Heart left ventricle (tissue), 16 donors: ENCODE results near the gene PIF1. TPM values are rescaled to one million over a fixed set of nuclear protein-coding genes. Genes with fewer than 3 reads are reported as not detected.

Source experiments
- ATAC-seq, 4 donors: fragments of 200-7000 bp; cut with Tn5 transposase; one replicate each; pipeline ENCODE4 v1.9.1; 2020 to 2022; ENCODE audit warnings: moderate library complexity in 4 of 4, mild to moderate bottlenecking in 3 of 4, moderate number of reproducible peaks in 1 of 4
- DNase-seq, 5 donors: peaks; one replicate each; pipeline ENCODE4 v3.0.0-alpha.2; 2020
- H3K27ac ChIP-seq, 12 donors: fragments of 200-600 bp; sonication (generic) in 4 of 12; one replicate each; pipeline versions ENCODE4 v1.5.0 to v1.8.0; 2016 to 2022; ENCODE audit warnings: mild to moderate bottlenecking in 2 of 12
- H3K27me3 ChIP-seq, 9 donors: fragments of 200-600 bp; sonication (generic) in 2 of 9; one replicate each; pipeline versions ENCODE4 v1.5.1 to v1.8.0; 2016 to 2022; ENCODE audit warnings: mild to moderate bottlenecking in 3 of 9
- H3K36me3 ChIP-seq, 9 donors: fragments of 200-600 bp; sonication (generic) in 2 of 9; one replicate each; pipeline versions ENCODE4 v1.5.0 to v1.8.0; 2018 to 2022; ENCODE audit warnings: mild to moderate bottlenecking in 2 of 9
- H3K4me1 ChIP-seq, 12 donors: fragments of 200-600 bp; sonication (generic) in 4 of 12; one replicate each; pipeline versions ENCODE4 v1.5.0 to v1.8.0; 2016 to 2022; ENCODE audit warnings: mild to moderate bottlenecking in 3 of 12
- H3K4me3 ChIP-seq, 12 donors: fragments of 200-600 bp; sonication (generic) in 4 of 12; one replicate each; pipeline versions ENCODE4 v1.5.0 to v1.8.0; 2017 to 2022; ENCODE audit warnings: mild to moderate bottlenecking in 9 of 12, moderate library complexity in 4 of 12
- H3K9me3 ChIP-seq, 12 donors: fragments of 200-600 bp; sonication (generic) in 4 of 12; one replicate each; pipeline versions ENCODE4 v1.5.0 to v1.8.0; 2016 to 2022; ENCODE audit warnings: mild to moderate bottlenecking in 1 of 12
- CTCF ChIP-seq, 12 donors: fragments of 200-600 bp; sonication (generic) in 4 of 12; IDR thresholded peaks; one replicate each; pipeline versions ENCODE4 v1.5.0 to v1.8.0; 2018 to 2022; ENCODE audit warnings: antibody characterized with exemption in 12 of 12, mild to moderate bottlenecking in 5 of 12
- POLR2A ChIP-seq, 2 donors: fragments of 450-650 bp; IDR thresholded peaks; one replicate each; pipeline ENCODE4 v1.6.1; 2017; ENCODE audit warnings: antibody characterized with exemption in 2 of 2, mild to moderate bottlenecking in 2 of 2, moderate library complexity in 2 of 2
- WGBS, 4 donors: extraction: QIAGEN DNeasy Blood & Tissue Kit in 2 of 4; methylation state at CpG; one replicate each; pipeline versions ENCODE4 v1.1.5 to v1.1.7; 2013 to 2018; 5-methylcytosine and 5-hydroxymethylcytosine counted together
- intact Hi-C, 10 donors: fragments of 100-400 bp; cut with DNase I; formaldehyde crosslinking; loops; one replicate each; pipeline versions ENCODE4 v1.11.1 to v1.14.2; 2022
- polyA plus RNA-seq, 2 donors: library from polyadenylated mRNA; stranded (reverse); fragments of 200-250 nt; gene quantifications; one replicate each; pipeline ENCODE4 v1.2.3, GENCODE V29; 2013
- total RNA-seq, 9 donors: library from RNA; depleted of rRNA in 2 of 9; stranded (reverse); fragments of >200 nt in 2 of 9; fragmentation: NEBNext Ultra II Directional in 3 of 9; extraction: Animal tissue kit (Norgen Biotek cat#: 25700) in 3 of 9; gene quantifications; one replicate each; pipeline versions ENCODE4 v1.1.0 to v1.2.4, GENCODE V29; 2016 to 2023
- donor health status: ischemic (EF 13 %, LVEDD 7.1; RV severe dilation, severe dysfunction).
- donor health status: healthy with polysubstance abuse.
- donor health status: DM: no; HTN: yes; CAD: no.
- donor health status: DM: no; HTN: no; CAD: no.
- donor health status: ischemic (EF 25% LVEDD 6.9; RV normal size, moderate dysfunction).
- donor health status: ischemic (EF 25% LVEDD 5.7; RV mildly dilated, moderate dysfunction).
- donor health status: healthy.
- donor health status: DM: yes; HTN: yes; CAD: no.
- donor health status: ischemic (EF 35%, LVEDD 5.7; RV mildly dilated, moderate dysfunction).
- donor health status: nonischemic (EF 11% LVEDD 7.7; RV severe dilation, severe dysfunction).
- donor health status: DM: yes; HTN: yes; CAD: no.
- donor health status: PGD.
- donor health status: ischemic (EF 29% LVEDD 5.4; RV normal size, mild dysfunction).
- donor health status: nonischemic (EF 23%, LVEDD 6.1; RV moderate dilation, normal function).

PIF1 gene
- total and polyA plus RNA-seq, 11 donors = 0.23 to 4.6 (median 0.52) TPM; not detected in 2

- TF ChIP-seq CTCF (IDR thresholded peaks at IDR 0.05) (no peak), POLR2A (IDR thresholded peaks at IDR 0.05) (no peak)
- WGBS, 4 donors = 55 to 67% (median 62%) methylated on average over 2 of the region's 2 CpGs
- peak overlapping the region in 2 of 12 donors; percentile 2 to 15 for H3K27ac ChIP-seq
- no peaks in the 10 kb centered on the region for H3K9me3 ChIP-seq
- H3K27me3 ChIP-seq = peaks cover 0 to 17% (median 0%) of the 10 kb centered on the region in 9 donors
- ATAC-seq (no peak), DNase-seq (no peak)
- peaks cover 0 to 33% (median 4%) of the 10 kb centered on the region in 12 donors for H3K4me1 ChIP-seq
- intact Hi-C loops = loop anchor here in 2 of 10 donors (5.0 kb wide), 2 partner anchors 37 to 42 kb away; no protein-coding TSS in a partner anchor
- H3K36me3 ChIP-seq = no peaks in the 10 kb centered on the region
- no peak overlapping the region for H3K4me3 ChIP-seq
Observed at GRCh38 chr15:64770626-64771025, 54.8 kb downstream of the PIF1 start.

GRCh38 chr15:64767203-64767602 lies 58.2 kb downstream of the PIF1 start:
- Histone ChIP-seq H3K9me3 (no peaks in the 10 kb centered on the region), H3K4me3 (no peak overlapping the region), H3K27me3 (no peaks in the 10 kb centered on the region), H3K4me1 (peaks cover 0 to 39% (median 17%) of the 10 kb centered on the region in 12 donors), H3K27ac (peak overlapping the region in 4 of 12 donors; percentile 9 to 40 (median 24)), H3K36me3 (no peaks in the 10 kb centered on the region)
- intact Hi-C loops = no loop called here
- TF ChIP-seq POLR2A (IDR thresholded peaks at IDR 0.05) = no peak
- no peak for TF ChIP-seq CTCF (IDR thresholded peaks at IDR 0.05)
- ATAC-seq (no peak), DNase-seq (no peak)
- WGBS, 4 donors = 77 to 96% (median 85%) methylated on average over 7 of the region's 7 CpGs

GRCh38 chr15:64766058-64766457 lies 59.4 kb downstream of the PIF1 start:
- Histone ChIP-seq H3K4me1 (peaks cover 0 to 49% (median 21%) of the 10 kb centered on the region in 12 donors), H3K27me3 (no peaks in the 10 kb centered on the region), H3K36me3 (no peaks in the 10 kb centered on the region), H3K27ac (peak overlapping the region in 6 of 12 donors; percentile 18 to 40 (median 30)), H3K4me3 (no peak overlapping the region), H3K9me3 (no peaks in the 10 kb centered on the region)
- TF ChIP-seq CTCF (IDR thresholded peaks at IDR 0.05) = no peak
- TF ChIP-seq POLR2A (IDR thresholded peaks at IDR 0.05) = no peak
- peak in 1 of 4 donors; percentile 12 for ATAC-seq
- 36 to 50% (median 44%) methylated on average over 4 to 8 of the region's 8 CpGs for WGBS, 4 donors
- intact Hi-C loops = no loop called here
- no peak for DNase-seq

Other genes with a start within 250 kb of the PIF1 start
- gene RBPMS2, start 50.1 kb downstream of the PIF1 start, total RNA-seq = 100 to 1,000 TPM in 7 of 9 donors, 10 to 100 TPM in 2; 49.8 to 530 (median 189) TPM
- 100 to 1,000 TPM; 238 to 408 TPM for gene RBPMS2, start 50.1 kb downstream of the PIF1 start, polyA plus RNA-seq
- 10 to 100 TPM in 3 of 9 donors, 1 to 10 TPM in 6; 7.0 to 50.8 (median 9.2) TPM for gene PLEKHO2, start 16.3 kb upstream of the PIF1 start, total RNA-seq
- gene PLEKHO2, start 16.3 kb upstream of the PIF1 start, polyA plus RNA-seq = 10 to 100 TPM in 1 of 2 donors, 1 to 10 TPM in 1; 5.3 to 13.4 TPM
- 1 to 10 TPM in 5 of 9 donors, under 1 TPM in 4; 0.42 to 3.4 (median 1.1) TPM for gene ANKDD1A, start 86.3 kb upstream of the PIF1 start, total RNA-seq
- gene ANKDD1A, start 86.3 kb upstream of the PIF1 start, polyA plus RNA-seq = 1 to 10 TPM in 1 of 2 donors, under 1 TPM in 1; 0.88 to 1.2 TPM
- gene SPG21, start 164.3 kb upstream of the PIF1 start, total RNA-seq = 10 to 100 TPM; 38.2 to 63.6 (median 48.7) TPM
- gene SPG21, start 164.3 kb upstream of the PIF1 start, polyA plus RNA-seq = 10 to 100 TPM; 34.9 to 70.3 TPM
- gene MTFMT, start 204.0 kb upstream of the PIF1 start, total RNA-seq = 10 to 100 TPM; 14.3 to 41.0 (median 20.5) TPM
- gene MTFMT, start 204.0 kb upstream of the PIF1 start, polyA plus RNA-seq = 10 to 100 TPM in 1 of 2 donors, 1 to 10 TPM in 1; 6.0 to 14.4 TPM
- not detected for gene SLC51B, start 219.7 kb upstream of the PIF1 start, total RNA-seq
- under 1 TPM in 1 of 2 donors, not detected in 1; 0.08 TPM for gene SLC51B, start 219.7 kb upstream of the PIF1 start, polyA plus RNA-seq
- gene RASL12, start 242.3 kb upstream of the PIF1 start, total RNA-seq = 10 to 100 TPM in 7 of 9 donors, 1 to 10 TPM in 2; 8.3 to 35.0 (median 12.2) TPM
- gene RASL12, start 242.3 kb upstream of the PIF1 start, polyA plus RNA-seq = 10 to 100 TPM; 13.3 to 13.7 TPM